ENCODE results near the gene ACKR2. TPM values are rescaled to one million over a fixed set of nuclear protein-coding genes. Genes with fewer than 3 reads are reported as not detected.

The ACKR2 gene
- total RNA-seq, 1 experiment from 2014 or later: 0.76 TPM

- no peak for ATAC-seq
- TF ChIP-seq YY1 (IDR thresholded peaks at IDR 0.05; ENCODE audit: extremely low read depth, insufficient replicate concordance, low read depth, low read length) (no peak), POLR2AphosphoS5 (IDR thresholded peaks at IDR 0.05; ENCODE audit: low read depth, low read length) (no peak), JUND (IDR thresholded peaks at IDR 0.05) (no peak), EGR1 (IDR thresholded peaks at IDR 0.05; ENCODE audit: low read depth) (no peak), ZFX (IDR thresholded peaks at IDR 0.05) (no peak)
- no peak overlapping the region for H3K9ac ChIP-seq (ENCODE audit: low read length)
- H3K9me3 ChIP-seq (ENCODE audit: control insufficient read depth in 1 of 2, insufficient read depth in 1 of 2, low read depth in 1 of 2, low read length in 2 of 2): no peaks in the 10 kb centered on the region
- BruUV-seq (replicated peaks): no TSS peak
- H3K79me2 ChIP-seq (ENCODE audit: insufficient read depth, low read length): no peaks in the 10 kb centered on the region
- no peaks in the 10 kb centered on the region; a peak in 1 of 4 replicates for H3K4me1 ChIP-seq (ENCODE audit: control insufficient read depth in 1 of 2, insufficient read depth in 2 of 2, low read length in 2 of 2)
- H3K36me3 ChIP-seq (ENCODE audit: control insufficient read depth in 1 of 2, insufficient read depth in 2 of 2, low read length in 2 of 2): no peaks in the 10 kb centered on the region
- CTCF ChIA-PET: interaction anchor here (1.3 kb wide), 1 partner anchor 21 kb away, joined by 3 read pairs; no protein-coding TSS in a partner anchor
- H3K4me3 ChIP-seq (replicated peaks in 1 of 2; ENCODE audit: low read depth in 1 of 2, low read length in 2 of 2): no peak overlapping the region
- no peaks in the 10 kb centered on the region for H3K27me3 ChIP-seq (ENCODE audit: insufficient read depth, low read length)
- H2AFZ ChIP-seq (ENCODE audit: low read depth, low read length, poor library complexity, severe bottlenecking): no peak overlapping the region
- no peak overlapping the region for H3K27ac ChIP-seq (ENCODE audit: low read depth, low read length)
- RAD21 ChIA-PET (ENCODE audit: low non-redundant PET in 1 of 2, low total read pairs in 2 of 2, uncharacterized antibody in 2 of 2, unreplicated experiment in 2 of 2): no interaction called here
- POLR2A ChIA-PET: no interaction called here
- no peaks in the 10 kb centered on the region for H3K9me2 ChIP-seq (ENCODE audit: insufficient read depth)
- intact Hi-C loops (cut with micrococcal nuclease): no loop called here
- DNase-seq (ENCODE audit: low read depth, low spot score): no peak
- no peaks in the 10 kb centered on the region for H4K20me1 ChIP-seq (ENCODE audit: insufficient read depth)
- no peak overlapping the region for H3K4me2 ChIP-seq (ENCODE audit: low read length)
Observed at GRCh38 chr3:42851228-42851834, 42.1 kb downstream of the ACKR2 start.

- Histone ChIP-seq H3K27me3 (ENCODE audit: insufficient read depth, low read length) (no peaks in the 10 kb centered on the region), H3K27ac (ENCODE audit: low read depth, low read length) (no peak overlapping the region), H3K4me3 (replicated peaks in 1 of 2; ENCODE audit: low read depth in 1 of 2, low read length in 2 of 2) (no peak overlapping the region), H3K4me2 (ENCODE audit: low read length) (no peak overlapping the region), H4K20me1 (ENCODE audit: insufficient read depth) (no peaks in the 10 kb centered on the region), H3K36me3 (ENCODE audit: control insufficient read depth in 1 of 2, insufficient read depth in 2 of 2, low read length in 2 of 2) (no peaks in the 10 kb centered on the region), H3K79me2 (ENCODE audit: insufficient read depth, low read length) (no peaks in the 10 kb centered on the region), H3K9me3 (ENCODE audit: control insufficient read depth in 1 of 2, insufficient read depth in 1 of 2, low read depth in 1 of 2, low read length in 2 of 2) (no peaks in the 10 kb centered on the region), H3K9ac (ENCODE audit: low read length) (no peak overlapping the region), H3K4me1 (ENCODE audit: control insufficient read depth in 1 of 2, insufficient read depth in 2 of 2, low read length in 2 of 2) (no peaks in the 10 kb centered on the region; a peak in 1 of 4 replicates), H3K9me2 (ENCODE audit: insufficient read depth) (no peaks in the 10 kb centered on the region), H2AFZ (ENCODE audit: low read depth, low read length, poor library complexity, severe bottlenecking) (no peak overlapping the region)
- no TSS peak for BruUV-seq (replicated peaks)
- intact Hi-C loops (cut with micrococcal nuclease): no loop called here
- CTCF ChIA-PET: interaction anchor here (1.0 kb wide), 1 partner anchor 13 kb away, joined by 4 read pairs; no protein-coding TSS in a partner anchor
- ATAC-seq: no peak
- RAD21 ChIA-PET (ENCODE audit: low non-redundant PET in 1 of 2, low total read pairs in 2 of 2, uncharacterized antibody in 2 of 2, unreplicated experiment in 2 of 2): no interaction called here
- DNase-seq (ENCODE audit: low read depth, low spot score): no peak
- POLR2A ChIA-PET: no interaction called here
- TF ChIP-seq REST (IDR thresholded peaks at IDR 0.05; ENCODE audit: low read depth) (no peak), YY1 (IDR thresholded peaks at IDR 0.05; ENCODE audit: extremely low read depth, insufficient replicate concordance, low read depth, low read length) (no peak), SRF (IDR thresholded peaks at IDR 0.05; ENCODE audit: low read depth) (no peak), CTCF (IDR thresholded peaks at IDR 0.05 in 2 of 3, conservative IDR thresholded peaks at IDR 0.05 in 1 of 3; ENCODE audit: borderline replicate concordance in 1 of 3, insufficient read depth in 1 of 3, low read depth in 2 of 3, low read length in 2 of 3) (no peak), ZFX (IDR thresholded peaks at IDR 0.05) (no peak), TCF7L2 (IDR thresholded peaks at IDR 0.05; ENCODE audit: borderline replicate concordance, extremely low read depth, insufficient read depth, insufficient read length) (no peak), MAX (IDR thresholded peaks at IDR 0.05) (no peak), ELF1 (IDR thresholded peaks at IDR 0.05; ENCODE audit: borderline replicate concordance, low read depth) (no peak), POLR2AphosphoS5 (IDR thresholded peaks at IDR 0.05; ENCODE audit: low read depth, low read length) (no peak), ZNF274 (IDR thresholded peaks at IDR 0.05; ENCODE audit: low read depth, low read length) (no peak), RAD21 (IDR thresholded peaks at IDR 0.05; ENCODE audit: low read depth) (no peak), POLR2A (IDR thresholded peaks at IDR 0.05; ENCODE audit: borderline replicate concordance, extremely low read depth, insufficient read depth, insufficient read length) (no peak), CBX3 (IDR thresholded peaks at IDR 0.05; ENCODE audit: low read depth) (no peak)
Observed at GRCh38 chr3:42852441-42852840, 43.2 kb downstream of the ACKR2 start.
